Stimulated activated CD8-positive, alpha-beta memory T cell treated with anti-CD3 and anti-CD28 coated beads, Interleukin-2, amount 100 ng/mL, for 1 hour (primary cell): ENCODE results near the gene GABRR3.

Experiments
- DNase-seq, 2 donors: peaks; one replicate each; pipeline ENCODE4 v3.0.0-alpha.2; 2020; ENCODE audit warnings: low read depth in 2 of 2

GABRR3 gene

DNA sequence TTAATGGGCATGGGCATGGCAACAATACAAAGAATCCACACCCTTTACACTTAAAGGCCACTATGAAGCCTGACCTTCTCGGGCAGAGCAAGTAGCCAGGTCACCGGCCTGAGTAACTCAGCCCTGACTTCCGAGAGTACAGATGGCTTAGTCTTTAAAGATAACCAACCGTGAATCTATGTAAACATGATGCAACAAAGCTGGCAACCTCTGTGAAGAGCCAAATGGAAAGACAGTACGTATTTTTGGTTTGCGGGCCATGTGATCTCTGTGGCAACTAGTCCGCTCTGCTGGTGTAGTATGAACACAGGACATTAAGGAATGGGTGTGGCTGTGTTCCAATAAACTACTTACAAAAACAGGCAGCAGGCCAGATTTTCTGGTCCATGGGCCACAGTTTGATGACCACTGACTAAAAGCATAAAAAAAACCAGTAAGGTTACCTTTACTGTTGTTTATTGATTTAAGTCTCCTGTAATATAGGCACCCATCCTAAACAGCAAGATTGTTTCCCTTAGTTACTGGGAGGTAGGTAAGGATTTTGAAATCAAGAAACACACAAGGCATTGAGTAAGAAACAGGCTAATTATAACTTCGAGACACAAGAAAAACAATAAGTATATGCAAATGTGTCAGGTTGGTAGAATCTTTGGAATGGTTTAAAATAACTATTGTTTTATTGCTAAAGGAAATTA is 77.4 kb downstream of the GABRR3 start:
- no peak for DNase-seq

DNA sequence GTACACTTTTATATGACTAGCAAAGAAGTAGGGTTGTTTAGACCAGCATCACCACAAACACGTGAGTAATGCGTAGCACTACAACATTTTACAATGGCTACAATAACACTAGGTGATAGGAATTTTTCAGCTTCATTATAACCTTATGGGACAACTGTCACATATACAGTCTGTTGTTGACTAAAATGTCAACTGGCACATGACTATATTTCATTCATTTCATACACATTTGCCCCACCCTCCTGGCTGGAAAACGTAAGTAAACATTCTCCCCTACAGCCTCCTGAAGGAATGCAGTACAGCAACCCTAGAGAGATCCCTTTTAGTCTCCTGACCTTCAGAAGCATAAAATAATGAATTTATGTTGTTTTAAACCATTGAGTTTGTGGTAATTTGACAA is 79.1 kb downstream of the GABRR3 start:
- DNase-seq, result no peak

DNA sequence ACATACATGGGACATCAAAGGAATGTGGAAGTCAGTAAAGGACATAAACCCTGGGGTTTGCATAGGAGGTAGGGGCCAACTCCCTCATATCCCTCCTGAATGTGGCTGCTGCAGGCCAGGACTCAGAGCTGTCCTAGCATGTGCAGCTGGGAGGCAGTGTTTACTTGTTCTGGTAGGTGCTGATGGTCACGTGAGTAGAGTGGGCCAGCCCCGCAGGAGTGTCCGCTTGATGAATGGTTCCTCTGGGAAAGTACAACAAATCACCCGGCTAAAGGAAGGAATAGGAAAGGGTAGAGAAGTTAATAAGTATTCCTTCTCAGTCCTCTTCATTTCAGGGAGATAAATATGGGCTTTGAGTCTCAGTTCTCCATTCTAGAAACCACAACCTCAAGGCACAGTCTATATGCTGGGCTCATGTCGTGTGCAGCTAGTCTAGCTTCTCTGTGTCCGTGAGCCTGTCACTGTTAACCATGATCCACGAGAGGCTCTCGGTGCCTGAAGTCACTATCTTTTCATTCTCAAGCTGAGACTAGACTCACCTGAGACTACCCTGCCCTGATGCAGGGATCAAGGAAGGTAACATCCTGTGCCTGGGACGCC is 80.8 kb downstream of the GABRR3 start:
- DNase-seq, result no peak

DNA sequence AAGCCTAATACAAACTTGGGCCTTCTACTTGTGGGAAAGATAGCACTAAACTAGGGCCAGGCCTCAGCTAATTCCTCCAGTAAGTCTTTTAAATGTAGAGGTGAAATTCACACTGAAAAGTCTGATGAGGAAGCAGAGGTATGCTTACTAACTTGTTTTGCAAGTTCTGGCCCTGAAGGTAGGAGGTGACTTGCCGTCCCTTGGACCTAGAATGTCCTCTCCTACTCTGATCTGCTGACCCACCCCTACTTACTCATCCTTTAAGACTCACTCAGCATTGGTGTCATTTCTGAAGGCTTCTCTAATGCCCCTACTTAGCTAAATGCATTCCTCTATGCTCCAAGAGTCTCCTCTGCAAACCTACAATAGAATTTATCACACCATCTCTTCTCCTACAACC is 82.2 kb downstream of the GABRR3 start:
- no peak for DNase-seq

DNA sequence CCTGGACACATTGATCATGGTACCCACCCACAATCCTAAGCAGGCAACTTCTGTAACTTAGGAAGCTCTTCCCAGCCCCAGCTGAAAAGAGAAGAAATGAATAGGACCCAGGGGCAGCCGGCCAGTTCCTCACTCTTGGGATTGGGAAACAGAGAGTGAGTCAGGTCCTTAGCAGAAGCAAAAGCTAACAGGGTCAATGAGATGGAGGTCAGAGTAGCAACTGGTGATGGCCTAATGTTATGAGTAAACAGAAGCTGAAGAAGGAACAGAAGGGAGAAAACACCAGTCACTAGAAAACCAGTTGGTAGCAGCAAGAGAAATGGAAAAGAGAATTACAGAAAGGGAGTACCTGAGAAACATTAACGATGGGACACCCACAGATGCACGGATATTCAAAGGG is 82.8 kb downstream of the GABRR3 start:
- DNase-seq, result no peak

DNA sequence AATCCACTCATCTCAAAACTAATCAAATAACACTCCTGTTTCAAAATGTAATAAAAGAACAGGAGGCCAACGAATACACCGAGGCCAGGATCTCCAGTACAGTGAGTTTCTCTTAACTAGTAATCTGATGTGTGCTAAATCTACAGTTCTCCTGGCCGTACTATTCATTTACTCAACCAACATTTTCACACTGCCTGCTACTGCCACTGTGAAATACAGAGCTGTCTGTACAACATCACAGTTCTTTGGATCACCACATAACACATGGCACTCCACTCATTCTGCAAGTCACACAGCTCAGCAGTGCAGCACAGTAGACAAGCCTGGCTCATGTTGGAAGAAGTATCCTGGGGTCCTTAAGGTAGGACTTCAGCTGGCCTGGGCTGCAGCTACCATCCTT is 84.8 kb downstream of the GABRR3 start:
- DNase-seq, result no peak

DNA sequence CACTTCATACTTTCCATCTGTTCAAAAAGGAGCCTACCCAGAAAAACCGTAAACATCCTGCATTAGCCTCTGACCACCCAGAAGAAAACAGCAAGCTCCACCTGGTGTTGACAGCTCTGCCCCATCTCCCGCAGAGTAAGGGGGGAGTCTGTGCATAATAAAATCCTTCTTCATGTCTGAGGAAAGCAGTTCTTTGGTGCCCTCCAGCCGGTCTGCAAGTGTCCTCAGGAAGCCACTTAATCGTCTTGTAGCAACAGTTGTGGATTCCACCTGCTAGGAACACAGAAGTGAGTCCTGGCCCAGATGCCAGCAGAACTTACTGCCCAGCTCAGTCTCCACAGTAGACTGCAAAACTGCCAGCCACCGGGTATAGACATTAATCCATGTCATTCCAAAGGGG is 85.4 kb downstream of the GABRR3 start:
- DNase-seq, result no peak

DNA sequence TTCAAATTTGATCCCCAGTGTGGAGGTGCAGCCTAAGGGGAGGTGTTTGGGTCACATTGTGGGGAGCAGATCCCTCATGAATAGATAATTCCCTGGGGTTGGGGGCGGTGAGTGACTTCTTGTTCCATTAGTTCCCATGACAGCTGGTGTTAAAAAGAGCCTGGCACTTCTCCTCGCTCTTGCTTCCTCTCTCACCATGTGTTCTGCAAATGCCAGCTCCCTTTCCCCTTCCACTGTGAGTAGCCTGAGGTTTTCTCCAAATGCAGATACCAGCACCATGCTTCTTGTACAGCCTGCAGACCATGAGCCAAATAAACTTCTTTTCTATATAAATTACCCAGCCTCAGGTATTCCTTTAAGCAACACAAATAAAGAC is 86.0 kb downstream of the GABRR3 start:
- no peak for DNase-seq

DNA sequence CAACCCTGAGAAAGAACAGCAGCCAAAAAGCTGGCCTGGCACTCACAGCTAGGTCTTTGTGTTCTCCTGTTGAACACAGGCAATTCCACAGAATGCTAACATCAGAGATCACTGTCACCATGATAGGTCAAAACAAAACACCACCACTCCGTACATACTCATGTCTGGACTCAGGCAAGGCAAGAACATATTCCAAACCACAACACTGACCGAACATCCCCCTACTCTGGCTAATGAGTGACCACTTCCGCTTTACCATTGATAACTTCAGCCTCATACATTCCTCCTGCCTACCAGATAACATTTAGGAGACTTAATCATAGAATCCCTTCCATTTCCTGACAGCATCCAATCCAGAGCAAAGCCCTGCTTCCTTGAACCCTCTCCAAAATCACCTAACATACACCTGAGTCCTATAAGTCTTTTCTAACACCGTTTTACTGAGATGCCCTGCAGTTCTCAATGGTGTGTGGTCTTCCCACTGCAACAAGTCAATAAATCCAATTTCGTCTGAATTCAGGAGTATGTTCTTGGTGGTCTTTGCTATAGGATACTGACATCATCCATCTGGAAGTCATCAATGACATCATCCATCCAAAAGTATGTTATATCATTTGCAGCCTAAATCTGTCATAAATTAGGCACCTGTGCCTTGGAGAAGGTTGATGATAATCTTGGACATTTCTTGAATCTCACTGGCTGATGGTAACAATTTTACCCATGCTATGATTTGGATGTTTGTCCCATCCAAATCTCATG is 86.6 kb downstream of the GABRR3 start:
- no peak for DNase-seq

DNA sequence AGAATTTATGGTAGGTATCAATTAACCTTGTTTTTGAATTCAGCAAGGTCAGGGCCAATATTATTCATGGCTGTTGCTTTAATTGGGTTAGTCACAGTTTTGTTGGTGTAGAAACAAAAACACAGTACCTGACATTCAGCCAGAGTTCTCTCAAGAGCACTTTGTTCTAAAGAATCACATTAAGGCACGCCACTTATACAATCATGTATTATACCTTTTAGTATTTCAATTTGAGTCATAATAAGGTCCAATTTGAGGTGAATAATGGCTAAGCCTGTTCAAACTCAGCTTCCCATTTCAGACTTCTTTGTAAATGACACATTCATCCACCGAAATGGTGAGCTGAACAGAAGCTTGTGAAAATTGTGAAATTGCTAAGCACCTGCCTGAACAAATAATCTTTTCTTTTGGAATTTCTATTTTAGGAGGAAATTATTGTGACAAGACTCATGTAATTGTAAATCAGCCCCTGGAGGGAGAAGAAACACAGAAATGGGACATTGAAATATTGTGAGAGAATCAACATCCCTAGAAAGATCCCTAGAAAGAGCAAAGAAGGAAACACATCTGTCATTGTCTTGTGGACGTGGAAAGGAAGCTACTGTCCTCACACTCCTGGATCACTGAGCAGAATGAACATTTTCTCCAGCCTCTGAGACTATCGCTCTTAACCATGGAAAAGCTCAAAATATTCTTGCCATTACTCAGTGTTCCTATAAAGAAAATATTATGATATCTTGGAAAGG is 92.1 kb downstream of the GABRR3 start:
- no peak for DNase-seq

DNA sequence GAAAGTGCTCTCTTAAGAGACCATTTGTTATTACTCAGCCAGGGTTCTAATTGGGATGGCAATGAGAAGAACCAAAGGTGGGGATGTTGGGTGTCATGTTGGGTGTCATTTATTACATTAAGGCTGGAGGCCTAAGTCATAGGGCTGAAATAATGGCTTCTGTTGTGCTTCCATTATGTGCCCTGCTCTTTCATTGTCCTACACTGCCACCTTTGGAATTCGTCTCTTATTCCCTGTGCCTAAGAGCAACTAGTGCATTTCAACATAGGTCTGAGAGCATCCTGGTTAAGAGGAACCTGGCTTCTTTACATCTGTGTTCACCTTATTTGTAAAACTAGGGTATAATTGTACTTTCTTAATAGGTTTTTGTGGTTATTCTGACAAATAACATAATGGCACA is 95.1 kb downstream of the GABRR3 start:
- no peak for DNase-seq

DNA sequence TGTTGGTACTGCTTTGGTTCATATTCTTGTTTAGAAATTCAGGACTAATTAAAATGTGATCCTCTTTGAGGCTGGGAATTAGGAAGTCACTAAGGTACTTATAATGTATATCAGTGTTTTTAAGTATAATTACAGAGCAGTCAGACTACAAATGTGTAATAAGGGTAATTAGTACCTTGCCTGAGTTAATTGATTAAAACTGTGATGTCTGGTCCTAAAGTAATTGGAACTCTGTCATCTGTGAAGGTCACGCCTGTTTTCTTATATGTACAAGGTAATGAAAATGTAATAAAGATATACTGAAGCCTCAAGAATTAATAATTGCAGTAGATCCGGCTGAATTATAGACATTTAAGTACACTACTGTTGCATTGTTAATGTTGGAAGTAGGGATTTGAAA is 95.7 kb downstream of the GABRR3 start:
- no peak for DNase-seq

DNA sequence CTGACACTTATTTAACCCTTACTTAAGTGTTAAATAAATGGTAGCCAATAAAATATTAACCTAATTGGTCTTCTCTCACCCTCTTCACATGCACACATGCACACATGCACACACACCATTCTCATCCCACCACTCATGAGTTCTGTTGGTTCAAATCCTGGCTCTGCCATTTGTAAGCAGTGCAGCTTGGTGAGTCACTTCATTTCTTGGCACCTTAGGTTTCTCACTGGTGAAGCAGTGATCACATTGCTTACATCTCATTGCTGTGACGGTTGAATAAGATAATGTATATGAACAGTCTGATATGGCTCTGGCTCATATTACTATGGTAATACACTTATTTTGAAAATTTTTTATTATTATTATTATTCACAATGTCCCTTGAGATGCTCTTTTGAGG is 96.7 kb downstream of the GABRR3 start:
- no peak for DNase-seq

DNA sequence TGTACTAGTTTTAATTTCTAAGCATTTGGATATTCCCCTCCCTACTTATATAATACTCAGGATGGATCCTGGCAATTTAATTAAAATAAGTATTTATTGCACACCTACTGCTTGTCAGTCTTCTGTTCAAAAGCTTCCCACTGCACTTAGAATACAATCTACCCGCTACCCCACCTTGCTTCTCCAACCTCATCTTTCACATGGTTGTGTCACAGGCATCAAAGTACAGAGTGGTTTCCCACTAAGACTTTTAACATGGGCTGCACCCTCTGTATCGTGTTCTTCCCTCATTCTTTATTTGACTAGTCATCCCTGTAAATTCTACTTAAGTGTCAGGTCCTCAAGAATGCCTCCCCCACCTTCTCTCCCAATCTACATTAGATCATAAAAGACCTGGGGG is 97.9 kb downstream of the GABRR3 start:
- DNase-seq, result no peak

DNA sequence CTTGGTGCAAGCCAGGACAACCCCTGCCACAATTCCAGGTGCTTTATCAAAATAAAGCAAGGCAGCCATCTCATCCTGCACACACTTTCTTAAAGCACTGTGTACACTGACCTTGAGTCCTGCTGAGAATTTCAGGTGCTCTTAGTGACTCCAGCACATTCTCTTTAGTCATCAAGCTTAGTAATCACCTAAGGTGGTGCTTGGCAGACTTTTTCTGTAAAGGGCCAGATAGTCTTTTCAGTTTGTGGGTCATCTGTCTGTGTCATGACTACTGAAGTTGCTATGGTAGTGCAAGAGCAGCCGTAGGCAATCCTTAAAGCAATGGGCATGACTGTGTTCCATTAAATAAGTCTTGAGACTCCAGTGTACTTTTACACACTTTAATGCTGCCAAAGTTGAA is 99.3 kb downstream of the GABRR3 start:
- no peak for DNase-seq
